GM18868 (cell line): ENCODE data around the gene PTPRN2.
"Not testable (repeated sequence)": the region's sequence is repeated elsewhere in the genome, so short reads cannot be mapped to it uniquely, and the experiment has no call there.

Experiments
- ATAC-seq: cut with Tn5 transposase; IDR thresholded peaks from one replicate; pipeline ENCODE4 v1.9.1; 2021; ENCODE audit warnings: mild to moderate bottlenecking, moderate library complexity; ENCODE audit not compliant: unreplicated experiment

Gene PTPRN2

DNA sequence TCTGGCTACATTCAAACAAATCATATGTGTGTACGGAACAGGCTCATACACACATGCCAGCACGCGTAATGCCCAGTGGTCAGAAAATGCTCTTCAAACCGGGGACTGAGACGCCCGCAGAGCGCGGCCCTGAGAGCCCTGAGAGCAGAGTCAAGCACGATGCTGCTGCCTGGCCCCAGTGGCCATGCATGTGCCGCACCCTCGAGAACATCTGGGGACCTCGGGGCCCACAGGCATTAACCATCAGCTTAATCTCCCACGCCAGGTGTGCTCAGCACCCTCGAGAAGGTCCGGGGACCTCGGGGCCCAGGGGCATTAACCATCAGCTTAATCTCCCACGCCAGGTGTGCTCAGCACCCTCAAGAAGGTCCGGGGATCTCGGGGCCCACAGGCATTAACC, 163.1 kb downstream of the PTPRN2 start:
- no peak for ATAC-seq

- no peak for ATAC-seq
These were observed 163.6 kb downstream of the PTPRN2 start for GRCh38 chr7:158424011-158424410.

DNA sequence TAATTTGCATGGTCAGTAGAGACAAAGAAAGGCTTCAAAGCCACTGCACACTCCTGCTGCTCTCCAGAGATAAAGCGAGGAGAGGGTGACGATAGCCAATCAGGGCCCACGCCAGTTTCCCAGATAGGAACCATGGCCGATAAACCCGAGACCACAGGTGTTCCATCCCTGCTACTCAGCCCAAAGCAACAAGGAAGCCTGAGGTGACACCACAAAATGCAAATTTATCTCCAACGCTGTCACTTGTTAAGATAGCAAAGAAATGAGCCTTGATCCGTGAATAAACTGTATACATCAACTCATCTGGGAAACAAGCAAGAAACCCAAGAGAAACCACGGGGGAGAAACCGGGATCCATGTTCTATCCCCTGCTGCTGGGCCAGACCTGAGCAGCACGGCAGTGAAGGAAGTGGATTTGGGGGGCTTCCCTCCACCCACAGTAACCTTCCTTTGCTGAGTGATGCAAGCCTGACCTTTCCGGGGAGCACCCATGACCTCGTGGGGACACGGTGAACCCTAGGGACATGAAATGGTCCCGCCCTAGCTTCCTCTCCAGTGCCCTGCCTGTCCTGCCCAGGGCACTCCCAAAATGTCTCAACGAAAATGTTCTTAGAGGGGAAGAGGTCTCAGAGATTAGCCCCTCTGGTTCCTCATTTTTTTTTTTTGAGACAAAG, 164.6 kb downstream of the PTPRN2 start:
- ATAC-seq: no peak

DNA sequence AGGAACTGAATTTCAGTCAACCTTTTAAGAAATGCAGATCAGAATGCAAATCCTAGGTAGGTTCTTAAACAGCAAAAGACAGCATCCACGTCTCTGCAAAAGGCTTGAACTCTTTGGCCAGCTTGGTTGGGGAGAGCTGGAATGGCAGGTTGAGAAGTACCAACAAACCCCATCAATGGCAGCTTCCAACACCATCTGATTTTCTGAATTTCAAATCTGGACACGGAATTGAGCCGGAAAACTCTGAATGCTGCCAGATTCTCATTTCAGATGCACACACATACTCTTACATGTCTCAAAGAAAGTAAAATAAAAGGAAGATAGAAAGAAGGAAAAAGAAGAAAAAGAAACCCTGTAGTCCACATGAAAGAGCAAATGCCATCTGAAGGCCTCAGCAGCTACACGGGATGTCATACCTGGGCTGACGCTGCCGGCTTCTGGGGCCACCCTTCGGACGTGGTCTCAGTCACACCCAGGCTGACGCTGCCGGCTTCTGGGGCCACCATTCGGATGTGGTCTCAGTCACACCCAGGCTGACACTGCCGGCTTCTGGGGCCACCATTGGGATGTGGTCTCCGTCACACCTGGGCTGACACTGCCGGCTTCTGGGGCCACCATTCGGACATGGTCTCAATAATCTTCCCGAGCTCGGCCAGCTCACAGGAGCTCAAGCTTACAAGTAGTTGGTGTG, 165.3 kb downstream of the PTPRN2 start:
- ATAC-seq: no peak

DNA sequence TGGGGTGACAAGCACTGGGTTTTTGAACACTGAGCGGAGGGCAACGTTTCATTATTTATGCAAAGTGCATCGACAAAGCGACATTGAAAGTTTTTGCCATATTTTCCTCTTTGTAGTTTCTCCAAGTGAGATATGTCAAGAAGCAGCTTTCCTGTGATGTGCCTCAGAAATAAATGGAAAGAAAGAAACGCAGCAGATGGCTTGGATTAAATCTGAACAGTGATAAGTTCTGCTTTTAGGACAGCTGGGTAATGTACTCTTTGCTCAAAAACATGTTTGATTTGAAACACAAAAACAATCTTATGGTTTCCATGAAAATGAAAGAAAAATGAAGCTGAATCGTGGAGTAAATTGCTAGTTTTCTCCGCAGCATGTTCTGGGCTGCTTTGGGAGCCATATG, 166.3 kb downstream of the PTPRN2 start:
- no peak for ATAC-seq

DNA sequence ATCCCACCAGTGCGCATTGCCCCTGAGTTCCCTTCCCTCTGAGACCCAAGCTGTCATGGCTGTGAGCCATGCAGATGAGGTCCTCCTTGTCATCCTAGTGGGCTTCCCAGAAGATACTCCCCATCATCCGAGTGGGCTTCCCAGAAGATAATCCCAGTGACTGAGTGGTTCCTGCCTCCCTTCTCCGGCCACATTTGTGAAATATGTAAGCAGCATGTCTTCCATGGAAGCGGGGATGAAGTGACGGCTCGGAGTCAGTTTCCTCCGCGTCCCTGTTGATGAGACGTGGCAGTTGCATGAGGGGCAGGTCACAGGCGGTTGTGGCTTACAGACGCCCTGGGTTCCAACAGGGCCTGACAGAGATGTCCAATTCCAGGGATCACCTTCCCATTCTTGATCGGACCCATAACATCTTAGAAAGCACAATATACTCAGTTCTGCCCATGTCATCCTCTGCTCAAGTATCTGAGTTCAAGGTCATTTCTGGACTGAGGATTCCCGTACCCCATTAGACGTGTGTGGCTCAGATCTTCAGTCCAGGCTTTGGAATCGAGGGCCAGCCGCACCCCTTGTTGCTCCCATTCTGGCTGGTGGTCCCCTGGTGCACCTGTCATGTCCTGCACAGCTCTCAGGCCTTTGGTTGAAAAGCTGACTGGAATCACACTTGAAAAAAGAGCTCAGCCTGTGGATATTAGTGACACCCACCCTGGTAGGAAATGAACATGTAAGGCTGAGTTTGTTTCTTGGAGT, 166.9 kb downstream of the PTPRN2 start:
- no peak for ATAC-seq

DNA sequence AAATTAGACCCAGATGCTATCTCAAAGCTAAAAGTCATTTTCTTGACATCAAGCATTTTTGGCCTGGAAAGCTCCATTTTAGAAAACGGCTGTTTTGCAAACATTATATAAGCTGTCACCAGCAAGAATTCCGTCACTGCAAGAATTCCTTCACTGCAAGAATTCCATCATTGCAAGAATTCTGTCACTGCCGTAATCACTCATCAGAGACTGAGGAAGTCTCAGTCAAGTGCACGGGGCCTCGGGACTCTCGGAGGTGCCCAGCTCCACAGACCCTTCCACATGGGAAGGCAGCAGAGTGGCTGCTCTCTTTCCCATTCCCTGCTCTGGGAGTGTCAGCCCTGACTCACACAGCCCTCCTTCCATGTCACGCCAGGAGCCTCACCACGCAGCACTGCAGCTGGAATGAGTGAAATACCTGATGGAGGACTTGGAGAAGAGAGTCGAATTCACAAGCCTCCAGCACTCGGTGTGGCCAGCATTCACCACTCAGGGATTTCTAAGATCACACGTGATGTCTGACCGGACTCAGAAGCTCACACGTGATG, 168.3 kb downstream of the PTPRN2 start:
- ATAC-seq: no peak

- not testable (repeated sequence) for ATAC-seq
These were observed 169.2 kb downstream of the PTPRN2 start for GRCh38 chr7:158418395-158418794.

- no peak for ATAC-seq
These were observed 171.2 kb downstream of the PTPRN2 start for GRCh38 chr7:158416283-158416933.

DNA sequence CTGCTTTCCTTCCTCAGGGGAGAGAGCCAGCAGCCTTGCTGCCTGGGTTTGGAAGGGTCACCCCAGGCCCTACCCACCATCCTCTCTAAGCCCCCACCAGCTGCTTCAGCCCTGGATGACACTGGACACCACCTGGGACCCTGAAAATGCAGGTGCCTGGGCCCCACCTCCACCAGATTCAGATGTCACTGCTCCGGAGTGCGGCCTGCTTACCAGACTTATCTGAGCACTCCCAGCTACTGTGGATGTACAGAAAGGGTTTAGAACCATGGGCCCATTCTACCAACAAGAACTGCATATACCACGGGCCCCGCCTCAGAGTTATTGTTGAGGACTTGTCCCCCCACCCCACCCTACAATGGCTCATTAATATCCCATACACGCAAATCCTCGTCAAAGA, 172.3 kb downstream of the PTPRN2 start:
- ATAC-seq: no peak

DNA sequence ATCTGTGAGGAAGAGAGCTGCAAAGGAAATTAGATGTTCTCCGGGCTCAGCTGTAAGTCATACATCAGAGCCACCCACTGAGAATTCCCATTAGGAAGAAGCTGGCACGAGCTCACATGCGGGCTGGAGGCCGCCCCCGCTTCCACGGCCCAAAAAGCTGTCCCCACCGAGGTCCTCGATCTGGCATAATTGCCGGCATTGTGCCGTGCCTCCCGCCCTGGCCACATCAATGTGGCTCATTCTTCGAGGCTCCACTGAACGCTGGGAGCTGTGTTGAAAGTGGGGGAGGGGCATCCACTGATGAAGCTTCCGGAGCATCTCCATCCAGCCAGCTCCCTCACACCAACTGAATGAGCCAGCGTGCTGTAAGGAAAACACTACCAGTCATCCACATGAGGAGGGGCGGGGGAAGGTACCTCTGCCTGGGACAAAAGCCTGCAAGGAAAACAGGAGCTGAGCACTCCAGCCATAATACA, 173.1 kb downstream of the PTPRN2 start:
- ATAC-seq: no peak

DNA sequence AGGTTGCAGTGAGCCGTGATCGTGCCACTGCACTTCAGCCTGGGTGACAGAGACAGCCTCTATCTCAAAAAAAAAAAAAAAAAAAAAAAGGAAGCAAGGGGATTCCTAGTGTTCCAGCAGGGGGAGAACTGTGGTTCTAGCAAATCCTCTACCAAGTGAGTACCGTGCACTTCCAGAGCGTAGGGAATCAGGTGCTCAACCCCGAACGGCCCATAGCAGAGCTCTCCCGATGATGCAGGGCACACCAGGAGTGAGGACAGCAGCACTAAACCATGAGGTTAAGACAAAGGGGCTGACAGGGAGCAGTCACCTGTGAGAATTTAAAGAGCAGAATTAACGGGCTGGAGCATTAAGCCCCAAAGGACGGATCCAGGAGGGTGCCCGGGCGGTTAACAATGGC, 173.6 kb downstream of the PTPRN2 start:
- no peak for ATAC-seq

GRCh38 chr7:158411232-158411950, 176.2 kb downstream of the PTPRN2 start:
- ATAC-seq: no peak

DNA sequence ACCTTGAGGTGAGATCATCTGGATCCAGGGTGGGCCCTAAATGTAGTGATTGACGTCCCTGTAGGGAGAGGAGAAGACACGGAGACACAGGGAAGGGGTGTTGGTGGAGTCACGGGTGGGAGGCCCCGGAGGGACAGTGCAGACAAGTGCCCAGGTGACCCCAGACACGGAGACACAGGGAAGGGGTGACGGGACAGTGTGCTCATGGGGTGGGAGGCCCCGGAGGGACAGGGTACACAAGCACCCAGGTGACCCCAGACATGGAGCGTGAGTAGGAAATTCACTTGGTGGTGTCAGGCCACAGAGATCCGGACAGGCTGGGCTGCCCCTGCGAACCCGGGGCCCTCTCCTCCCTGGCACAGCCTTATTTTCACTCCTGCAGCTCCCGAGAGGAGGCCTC, 176.9 kb downstream of the PTPRN2 start:
- ATAC-seq: no peak

GRCh38 chr7:158409816-158410330, 177.8 kb downstream of the PTPRN2 start:
- no peak for ATAC-seq

DNA sequence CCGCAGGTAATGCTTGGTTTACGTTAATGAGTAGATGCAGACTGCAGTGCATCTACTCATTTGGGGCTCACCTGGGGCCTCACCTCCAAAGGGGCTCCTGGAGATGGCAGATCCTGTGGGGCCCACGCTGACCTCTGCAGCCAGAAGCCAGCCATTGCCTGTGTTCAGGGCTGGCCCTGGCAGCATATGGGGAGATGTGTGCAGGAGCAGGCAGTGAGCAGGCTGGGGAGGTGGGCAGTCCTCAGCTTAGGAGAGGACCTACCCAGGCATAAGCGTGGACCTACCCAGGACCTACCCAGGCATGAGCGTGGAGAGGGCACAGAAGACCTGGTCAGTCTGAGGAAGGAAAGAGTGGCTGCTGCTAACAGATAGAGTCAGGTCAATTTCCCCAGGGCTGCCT, 178.5 kb downstream of the PTPRN2 start:
- ATAC-seq: no peak

GRCh38 chr7:158408318-158408920, 179.2 kb downstream of the PTPRN2 start:
- no peak for ATAC-seq

DNA sequence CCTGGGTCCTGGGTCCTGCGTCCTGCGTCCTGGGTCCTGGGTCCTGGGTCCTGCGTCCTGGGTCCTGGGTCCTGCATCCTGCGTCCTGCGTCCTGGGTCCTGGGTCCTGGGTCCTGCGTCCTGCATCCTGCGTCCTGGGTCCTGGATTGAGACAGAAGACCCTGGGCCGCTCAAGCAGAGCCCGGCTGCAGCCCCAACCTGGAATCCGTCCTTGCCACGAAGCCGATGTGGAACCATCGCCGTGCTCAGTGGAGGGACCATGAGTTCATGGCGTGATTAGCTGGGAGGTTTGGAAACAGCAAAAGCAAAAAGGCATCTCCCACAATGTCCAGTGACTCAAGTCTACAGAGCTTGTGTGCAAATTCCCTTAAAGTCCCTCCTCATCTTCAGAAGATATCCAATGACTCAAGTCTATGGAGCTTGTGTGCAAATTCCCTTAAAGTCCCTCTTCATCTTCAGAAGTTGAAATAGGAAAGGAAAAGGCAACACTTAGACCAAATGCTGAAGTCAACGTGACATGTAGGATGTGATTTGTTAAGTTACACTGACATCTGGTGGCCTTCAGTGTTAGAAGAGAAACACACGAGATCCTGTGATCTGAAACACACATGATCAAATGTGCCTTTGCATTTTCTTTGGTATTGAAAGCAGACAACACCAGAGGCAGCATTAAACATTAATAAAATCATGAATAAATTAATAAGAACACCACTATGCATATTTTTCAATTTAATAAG, 179.9 kb downstream of the PTPRN2 start:
- no peak for ATAC-seq

GRCh38 chr7:158406801-158407200, 180.8 kb downstream of the PTPRN2 start:
- ATAC-seq: no peak
